Stimulated activated CD8-positive, alpha-beta memory T cell treated with anti-CD3 and anti-CD28 coated beads, Interleukin-15, amount 100 ng/mL, for 48 hours (primary cell): ENCODE results near the gene NBEA.

ENCODE experiments used
- DNase-seq, 2 donors: peaks; one replicate each; pipeline ENCODE4 v3.0.0-alpha.2; 2020; ENCODE audit warnings: low read depth in 2 of 2

The NBEA gene

GRCh38 chr13:35475960-35476943, 534.2 kb downstream of the NBEA start, which contains the start of gene MAB21L1:
Gene MAB21L1 (minus strand): TSS chr13:35476689. CDS start chr13:35476138, 551 bp downstream.
- DNase-seq = no peak

DNA sequence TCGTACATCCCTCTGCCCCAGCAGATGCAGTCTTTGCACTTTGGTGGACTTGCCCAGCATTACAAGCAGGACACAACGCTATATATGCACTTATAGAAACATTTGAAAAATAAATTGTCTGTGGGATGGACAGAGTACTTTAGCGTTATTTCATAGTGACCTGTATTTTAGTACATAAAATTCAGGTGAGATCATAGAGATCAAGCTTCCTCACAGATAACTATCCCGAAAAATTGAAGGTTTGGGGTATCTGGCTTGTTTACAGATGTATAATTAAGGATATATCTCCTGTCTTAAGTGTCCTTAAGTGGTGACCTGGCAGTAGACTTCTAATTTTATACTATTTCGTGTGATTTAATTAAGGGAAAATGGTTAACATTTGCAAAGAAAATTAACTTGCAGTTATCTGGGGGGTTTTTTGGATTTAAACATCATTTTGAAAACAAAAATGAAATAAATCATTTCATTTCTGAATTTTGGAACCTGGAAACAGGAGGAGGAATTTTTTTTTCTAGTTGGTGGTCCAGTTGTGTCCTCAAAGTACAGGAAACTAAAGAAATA, 535.4 kb downstream of the NBEA start:
- no peak for DNase-seq

GRCh38 chr13:35478271-35479037, 536.4 kb downstream of the NBEA start:
- DNase-seq = no peak

DNA sequence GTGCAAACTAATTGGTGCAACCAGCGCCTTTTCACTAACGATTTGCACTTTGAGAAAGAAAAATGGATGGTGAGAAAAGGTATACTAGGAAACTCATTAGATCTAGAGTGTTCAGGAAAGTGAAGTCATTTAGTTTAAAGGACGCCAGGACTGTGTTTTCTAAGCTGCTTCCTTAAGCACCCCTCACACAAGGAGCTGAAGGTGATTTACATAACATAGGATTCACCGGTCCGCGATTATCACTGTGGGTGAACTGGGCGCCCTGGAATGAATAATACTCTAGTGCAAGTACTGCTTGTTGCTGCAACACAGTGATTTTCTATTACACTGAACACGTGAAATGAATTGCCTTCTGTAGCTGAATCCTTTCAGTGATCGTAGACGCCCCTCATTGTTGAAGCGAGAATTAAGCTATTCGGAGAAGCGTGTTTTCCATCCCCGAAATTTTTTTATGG, 537.0 kb downstream of the NBEA start:
- DNase-seq = no peak

GRCh38 chr13:35479706-35480105, 537.6 kb downstream of the NBEA start:
- no peak for DNase-seq

DNA sequence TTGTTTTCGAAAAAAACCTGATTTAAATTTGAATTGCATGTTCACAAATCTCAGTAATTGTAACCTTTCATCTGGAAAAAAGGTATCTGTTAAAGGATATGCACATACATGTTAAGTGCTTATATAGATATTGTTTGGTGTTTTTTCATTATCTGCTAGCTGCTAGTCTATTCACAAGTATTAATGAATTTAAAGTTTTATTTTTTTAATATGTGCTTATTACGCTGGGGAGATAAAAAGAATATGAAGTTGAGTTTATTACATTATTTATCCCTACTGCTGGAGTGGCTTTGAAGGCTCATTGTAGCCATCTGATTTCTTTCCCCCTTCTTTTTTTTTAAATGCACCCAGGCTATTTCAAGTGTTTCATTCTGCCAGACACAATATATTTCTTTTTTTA, 538.3 kb downstream of the NBEA start:
- no peak for DNase-seq

DNA sequence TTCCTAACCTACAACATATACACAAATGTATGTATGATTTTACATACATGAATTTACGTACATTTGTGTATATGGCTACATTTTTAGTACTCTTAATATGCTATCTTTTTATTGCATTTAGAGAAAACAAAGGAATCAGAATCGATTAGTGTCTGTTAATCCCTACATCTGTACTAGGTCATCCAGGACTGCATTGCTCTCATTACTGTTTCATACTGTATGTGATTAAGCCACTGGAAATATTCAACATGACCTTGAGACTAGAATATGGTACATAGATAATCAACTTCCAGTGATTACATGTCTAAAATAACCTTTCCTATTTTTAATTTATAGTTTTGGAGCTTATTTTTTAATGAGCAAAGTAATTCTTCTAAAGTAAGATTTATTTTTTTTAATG, 539.7 kb downstream of the NBEA start:
- DNase-seq = no peak

DNA sequence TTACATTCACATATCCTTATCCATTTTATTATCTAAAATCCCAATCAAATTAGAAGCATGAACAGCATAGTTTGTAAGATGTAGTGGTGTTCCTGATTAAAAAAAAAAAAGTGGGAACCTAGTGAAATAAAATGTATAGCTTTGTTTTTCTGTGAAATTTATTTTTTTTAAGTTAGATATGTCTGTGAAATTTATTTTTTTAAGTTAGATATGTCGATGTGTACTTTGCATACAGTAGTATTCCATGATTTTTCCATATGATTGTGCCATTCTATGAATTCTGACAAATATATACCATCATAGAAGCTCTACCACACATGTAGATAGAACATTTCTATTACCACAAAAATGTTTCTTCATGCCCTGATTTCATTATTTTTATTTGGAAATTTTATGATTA, 540.5 kb downstream of the NBEA start:
- no peak for DNase-seq

DNA sequence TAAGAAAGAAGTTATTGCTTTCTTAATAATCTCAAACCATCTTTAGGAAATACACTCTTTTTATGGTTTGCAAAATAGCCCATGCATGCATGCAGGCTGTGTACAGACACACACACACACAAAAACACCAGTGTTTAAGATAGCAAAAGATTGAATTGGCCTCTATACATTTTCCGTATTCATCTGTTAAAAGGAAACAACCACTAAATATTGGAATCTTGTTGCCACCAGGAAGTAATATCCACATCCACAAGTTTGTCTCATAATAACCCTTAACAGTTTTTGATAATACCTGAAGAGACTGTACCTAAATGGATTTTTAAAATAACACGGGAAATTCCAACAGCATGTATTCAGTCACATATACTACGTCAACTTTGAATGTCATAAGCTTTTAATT, 541.7 kb downstream of the NBEA start:
- DNase-seq = no peak

DNA sequence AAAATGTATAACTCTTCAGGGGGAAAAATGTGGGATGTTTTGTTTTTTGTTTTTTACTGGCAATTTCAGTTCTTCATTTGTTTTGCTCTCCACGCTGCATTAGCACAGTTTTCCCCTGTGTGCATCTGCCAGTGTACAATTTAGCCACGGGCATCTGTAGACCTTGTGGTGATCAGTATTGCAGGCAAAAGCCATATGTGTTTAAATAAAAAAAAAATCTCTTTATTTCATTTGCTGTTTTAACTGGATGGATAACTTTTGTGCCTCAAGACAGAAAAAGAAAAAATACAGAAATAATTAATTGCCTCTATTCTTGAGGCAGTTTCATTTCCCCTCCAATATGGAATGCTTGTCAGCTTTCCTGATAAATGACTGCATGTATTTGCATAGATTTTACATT, 542.3 kb downstream of the NBEA start:
- DNase-seq = no peak

DNA sequence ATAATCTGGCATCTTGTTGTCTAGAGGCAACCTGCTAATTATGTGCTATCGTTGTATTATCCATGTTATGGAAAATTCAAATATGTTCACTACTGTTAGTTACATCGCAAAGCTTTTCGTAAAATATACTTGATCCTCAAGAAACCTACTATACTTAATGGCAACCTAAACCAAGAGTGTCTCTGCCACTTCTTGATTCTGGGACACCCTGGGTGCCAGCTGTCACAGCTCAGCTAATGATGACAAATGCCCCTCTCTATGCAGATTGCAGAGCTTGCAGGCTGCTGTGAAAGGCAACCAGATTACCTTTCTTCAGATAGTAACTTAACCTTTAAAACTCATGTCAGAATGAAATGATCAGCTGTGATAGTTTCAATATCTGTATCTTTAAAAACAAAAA, 543.4 kb downstream of the NBEA start:
- DNase-seq = no peak

- DNase-seq = no peak
These were observed 547.0 kb downstream of the NBEA start for GRCh38 chr13:35489050-35489449.

DNA sequence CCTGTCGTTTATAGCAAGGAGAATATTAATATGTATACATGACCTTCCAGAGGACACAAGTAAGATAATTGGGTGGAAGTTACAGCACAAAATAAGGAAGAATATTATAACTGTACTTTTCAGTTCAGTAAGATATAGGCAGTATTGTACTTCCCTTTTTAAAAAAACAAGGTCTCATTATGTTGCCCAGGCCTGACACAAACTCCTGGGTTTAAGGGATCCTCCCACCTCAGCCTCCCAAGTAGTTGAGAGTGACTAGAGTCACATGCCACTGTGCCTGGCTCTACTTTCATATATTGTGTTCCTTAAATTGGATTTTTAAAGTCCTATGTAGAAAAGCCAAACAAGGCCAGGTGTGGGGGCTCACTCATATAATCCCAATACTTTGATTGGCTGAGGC, 553.9 kb downstream of the NBEA start:
- DNase-seq = no peak

DNA sequence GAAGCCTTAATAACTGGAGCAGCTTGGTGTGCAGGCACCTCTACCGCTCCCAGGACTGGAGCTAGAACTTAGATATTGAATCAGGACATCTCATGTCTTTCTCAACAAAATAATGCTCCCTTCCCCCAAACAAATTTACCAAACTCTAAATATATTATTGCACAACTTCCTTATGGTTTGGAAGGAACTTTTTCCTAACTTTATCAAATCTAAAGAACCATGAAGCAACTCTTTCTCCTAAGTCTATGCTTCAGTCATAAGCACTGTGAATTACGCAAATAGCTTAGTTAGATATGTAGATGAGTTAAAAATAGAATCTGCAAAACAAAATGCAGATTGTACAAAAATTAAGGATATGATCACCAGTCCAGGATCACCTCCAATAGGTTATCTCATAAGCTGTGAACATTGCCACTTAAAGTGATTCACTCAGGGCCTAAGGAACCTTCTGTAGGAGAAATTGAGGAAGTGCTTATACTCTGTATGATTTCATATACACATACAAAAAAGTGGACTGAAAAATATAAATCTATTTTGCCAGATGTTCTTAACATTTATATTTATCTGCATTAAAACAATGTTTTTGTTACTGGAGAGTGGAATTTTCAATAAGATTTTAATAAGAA, 554.8 kb downstream of the NBEA start:
- DNase-seq = no peak

- no peak for DNase-seq
These were observed 556.2 kb downstream of the NBEA start for GRCh38 chr13:35498231-35498630.

DNA sequence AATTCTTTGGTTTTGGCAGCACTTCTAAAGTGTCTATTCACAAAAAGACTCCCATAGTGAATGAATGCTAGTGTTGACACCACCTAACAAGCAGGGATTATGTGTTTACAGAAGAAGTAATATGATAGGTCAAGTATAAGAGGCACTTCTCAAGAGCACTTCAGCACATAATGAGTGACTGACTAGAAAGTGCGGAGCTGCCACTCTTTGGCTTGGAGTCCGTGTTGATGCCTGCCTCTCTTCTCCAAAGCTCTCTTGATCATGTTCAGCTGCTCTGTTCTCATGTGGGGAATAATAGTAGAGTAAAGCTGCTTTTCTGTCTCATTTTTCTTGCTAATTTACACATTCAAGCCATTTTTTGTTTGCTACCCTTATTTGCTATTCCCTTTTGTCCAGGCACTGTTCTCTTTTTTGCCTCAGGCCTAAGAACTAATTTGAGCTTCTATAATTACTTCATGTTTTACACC, 557.2 kb downstream of the NBEA start:
- no peak for DNase-seq

DNA sequence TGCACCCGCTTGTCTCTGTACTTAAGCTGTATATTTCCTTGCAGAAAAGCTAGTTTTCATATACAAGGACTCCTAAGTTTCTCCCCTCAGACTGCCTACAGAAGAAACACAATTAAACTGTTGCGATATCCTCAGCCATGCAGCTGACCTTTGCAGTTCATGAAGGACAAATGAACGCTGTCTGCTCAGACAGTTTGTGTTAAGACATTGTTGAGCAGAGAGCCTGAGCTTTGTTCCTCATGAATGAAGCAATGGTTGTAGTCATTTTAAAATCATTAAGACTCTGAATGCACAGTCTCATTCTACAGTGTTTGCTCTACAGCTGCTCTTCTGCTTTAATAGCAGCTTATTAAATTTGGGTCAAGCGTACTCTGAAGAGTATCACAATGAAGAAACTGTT, 557.6 kb downstream of the NBEA start:
- DNase-seq = no peak

GRCh38 chr13:35500144-35500543, 558.1 kb downstream of the NBEA start:
- DNase-seq = no peak

GRCh38 chr13:35501661-35502235, 559.7 kb downstream of the NBEA start:
- no peak for DNase-seq

- no peak for DNase-seq
These were observed 560.4 kb downstream of the NBEA start for GRCh38 chr13:35502456-35502855.

GRCh38 chr13:35512271-35512920, 570.3 kb downstream of the NBEA start:
- DNase-seq = no peak
